Lower lobe of right lung (tissue), 2 donors: ENCODE results near the gene PTPRM. TPM values are rescaled to one million over a fixed set of nuclear protein-coding genes. Genes with fewer than 3 reads are reported as not detected.

Experiments
- ATAC-seq, 2 donors: fragments of 200-7000 bp; cut with Tn5 transposase; one replicate each; pipeline ENCODE4 v1.9.1; 2020 to 2022; ENCODE audit warnings: mild to moderate bottlenecking in 2 of 2, moderate library complexity in 2 of 2
- DNase-seq: peaks from one replicate; pipeline ENCODE4 v3.0.0-alpha.2; 2020
- H3K27ac ChIP-seq: fragments of 200-600 bp; one replicate; pipeline ENCODE4 v1.8.0; 2022
- H3K27me3 ChIP-seq: fragments of 200-600 bp; one replicate; pipeline ENCODE4 v1.8.0; 2022; ENCODE audit warnings: low read depth
- H3K36me3 ChIP-seq: fragments of 200-600 bp; one replicate; pipeline ENCODE4 v1.8.0; 2022; ENCODE audit warnings: mild to moderate bottlenecking
- H3K4me1 ChIP-seq: fragments of 200-600 bp; one replicate; pipeline ENCODE4 v1.8.0; 2022
- H3K4me3 ChIP-seq: fragments of 200-600 bp; one replicate; pipeline ENCODE4 v1.8.0; 2022; ENCODE audit warnings: mild to moderate bottlenecking
- H3K9me3 ChIP-seq: fragments of 200-600 bp; one replicate; pipeline ENCODE4 v1.8.0; 2022
- intact Hi-C: fragments of 100-400 bp; cut with DNase I; formaldehyde crosslinking; loops from one replicate; pipeline ENCODE4 v1.11.0; 2022
- total RNA-seq: library from RNA; stranded (reverse); fragmentation: NEBNext Ultra II Directional; extraction: Animal tissue kit (Norgen Biotek cat#: 25700); gene quantifications from one replicate; pipeline ENCODE4 v1.2.1, GENCODE V29; 2021
- TF ChIP-seq, protein P1 (sequence below): fragments of 200-600 bp; IDR thresholded peaks from one replicate; pipeline ENCODE4 v1.8.0; 2022; ENCODE audit warnings: antibody characterized with exemption, mild to moderate bottlenecking
- donor health status: DM: no; HTN: yes; CAD: no; lungs with severe emphysema.

The PTPRM gene
- total RNA-seq, 1 donor from 2014 or later: 85.2 TPM

DNA sequence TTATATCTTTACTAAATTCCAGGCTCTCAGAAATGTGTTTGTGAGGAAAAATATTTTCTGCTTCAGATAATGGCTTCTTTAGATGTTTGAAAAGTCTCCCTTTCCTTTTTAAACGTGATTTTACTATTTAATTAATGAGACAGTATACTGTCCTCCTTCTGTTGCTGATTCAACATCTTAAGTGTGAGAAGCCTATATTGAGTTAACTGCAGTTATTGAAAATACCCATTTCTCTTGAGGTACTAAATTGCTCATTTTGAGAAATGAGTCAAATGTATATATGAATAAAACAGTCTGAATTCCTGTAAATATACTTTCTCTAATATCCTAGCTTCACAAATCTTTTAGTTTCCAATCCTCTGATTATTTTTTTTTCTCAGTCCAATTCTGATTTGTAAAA is 470.2 kb downstream of the PTPRM start:
- intact Hi-C loops: no loop called here
- no peaks in the 10 kb centered on the region for H3K36me3 ChIP-seq
- TF ChIP-seq, protein P1, sequence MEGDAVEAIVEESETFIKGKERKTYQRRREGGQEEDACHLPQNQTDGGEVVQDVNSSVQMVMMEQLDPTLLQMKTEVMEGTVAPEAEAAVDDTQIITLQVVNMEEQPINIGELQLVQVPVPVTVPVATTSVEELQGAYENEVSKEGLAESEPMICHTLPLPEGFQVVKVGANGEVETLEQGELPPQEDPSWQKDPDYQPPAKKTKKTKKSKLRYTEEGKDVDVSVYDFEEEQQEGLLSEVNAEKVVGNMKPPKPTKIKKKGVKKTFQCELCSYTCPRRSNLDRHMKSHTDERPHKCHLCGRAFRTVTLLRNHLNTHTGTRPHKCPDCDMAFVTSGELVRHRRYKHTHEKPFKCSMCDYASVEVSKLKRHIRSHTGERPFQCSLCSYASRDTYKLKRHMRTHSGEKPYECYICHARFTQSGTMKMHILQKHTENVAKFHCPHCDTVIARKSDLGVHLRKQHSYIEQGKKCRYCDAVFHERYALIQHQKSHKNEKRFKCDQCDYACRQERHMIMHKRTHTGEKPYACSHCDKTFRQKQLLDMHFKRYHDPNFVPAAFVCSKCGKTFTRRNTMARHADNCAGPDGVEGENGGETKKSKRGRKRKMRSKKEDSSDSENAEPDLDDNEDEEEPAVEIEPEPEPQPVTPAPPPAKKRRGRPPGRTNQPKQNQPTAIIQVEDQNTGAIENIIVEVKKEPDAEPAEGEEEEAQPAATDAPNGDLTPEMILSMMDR: no peak
- no peaks in the 10 kb centered on the region for H3K4me1 ChIP-seq
- H3K27me3 ChIP-seq: no peaks in the 10 kb centered on the region
- H3K27ac ChIP-seq: no peak overlapping the region
- no peak for ATAC-seq
- no peak for DNase-seq
- H3K9me3 ChIP-seq: no peaks in the 10 kb centered on the region
- no peak overlapping the region for H3K4me3 ChIP-seq

DNA sequence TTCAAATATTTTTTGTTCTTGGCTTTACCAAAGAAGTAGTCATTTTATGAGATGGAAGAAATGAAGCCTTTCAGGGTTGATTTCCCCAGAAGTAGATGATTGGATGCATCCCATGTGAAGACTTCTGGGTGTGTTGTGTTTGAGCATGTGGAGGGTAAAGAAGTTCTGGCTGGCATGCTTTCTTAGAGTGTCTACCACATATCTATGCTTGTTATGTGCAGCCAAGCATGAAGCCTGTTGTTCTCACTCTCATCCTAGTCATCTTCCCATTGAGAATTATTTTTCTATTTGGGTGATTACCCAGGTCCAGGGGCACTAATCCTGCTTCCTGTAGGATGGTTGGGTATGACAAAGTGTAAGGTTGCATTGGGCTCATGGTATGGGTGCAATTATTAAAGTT is 472.9 kb downstream of the PTPRM start:
- TF ChIP-seq, protein P1: no peak
- intact Hi-C loops: no loop called here
- Histone ChIP-seq H3K27me3 (no peaks in the 10 kb centered on the region), H3K9me3 (no peaks in the 10 kb centered on the region), H3K27ac (no peak overlapping the region), H3K4me1 (no peaks in the 10 kb centered on the region), H3K4me3 (no peak overlapping the region), H3K36me3 (no peaks in the 10 kb centered on the region)
- DNase-seq (no peak), ATAC-seq (no peak)

DNA sequence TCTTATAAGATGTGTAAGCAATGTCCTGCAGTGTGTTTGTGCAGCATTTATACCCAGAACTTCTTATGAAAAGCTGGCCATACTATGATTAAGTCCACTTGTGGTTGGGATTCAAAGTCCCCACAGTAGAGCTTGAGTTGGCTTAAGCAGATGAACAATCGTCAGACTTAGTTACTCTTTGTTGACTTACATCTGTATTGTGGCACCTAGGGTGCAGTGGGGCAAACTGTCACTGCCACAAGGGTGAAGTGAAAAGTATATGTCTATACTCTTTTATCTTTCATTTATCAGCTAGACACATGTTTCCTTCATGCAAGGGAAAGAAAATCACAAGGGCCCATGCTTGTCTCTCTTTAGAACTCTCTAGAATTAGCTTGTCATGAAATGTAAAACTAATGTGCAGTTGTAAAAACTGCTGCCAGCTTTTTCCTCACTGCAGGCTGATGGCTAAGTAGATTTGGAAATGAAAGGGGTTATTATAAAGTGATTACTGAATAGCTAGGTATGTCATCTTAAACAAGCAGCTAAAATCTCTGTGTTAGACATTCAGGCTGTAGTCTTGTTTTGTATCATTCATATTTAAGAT is 474.5 kb downstream of the PTPRM start:
- no peak overlapping the region for H3K27ac ChIP-seq
- ATAC-seq (no peak), DNase-seq (no peak)
- no peaks in the 10 kb centered on the region for H3K4me1 ChIP-seq
- no peaks in the 10 kb centered on the region for H3K36me3 ChIP-seq
- no peak overlapping the region for H3K4me3 ChIP-seq
- no peaks in the 10 kb centered on the region for H3K27me3 ChIP-seq
- no peaks in the 10 kb centered on the region for H3K9me3 ChIP-seq
- intact Hi-C loops: no loop called here
- TF ChIP-seq, protein P1: no peak

DNA sequence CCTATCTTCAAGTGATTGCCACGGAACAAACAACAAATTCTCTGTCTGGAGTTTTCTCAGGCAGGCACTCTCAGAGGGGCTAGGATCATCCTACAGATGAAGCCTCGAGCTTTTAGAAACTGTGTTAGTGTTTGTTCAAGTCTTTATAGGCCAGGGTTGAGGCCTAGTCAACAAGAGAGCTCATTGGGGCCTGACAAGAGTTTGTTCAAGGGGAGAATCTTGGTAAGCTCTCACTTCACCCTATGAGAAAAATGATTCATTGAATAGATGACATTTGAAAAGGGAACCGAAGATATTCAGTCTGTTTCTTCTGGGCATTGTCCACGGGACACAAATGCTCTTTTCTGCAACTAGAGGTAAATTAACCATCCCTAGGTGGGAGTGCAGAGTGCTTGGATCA is 476.9 kb downstream of the PTPRM start:
- ATAC-seq (no peak), DNase-seq (no peak)
- no peak overlapping the region for H3K4me3 ChIP-seq
- no peaks in the 10 kb centered on the region for H3K36me3 ChIP-seq
- no peaks in the 10 kb centered on the region for H3K9me3 ChIP-seq
- TF ChIP-seq, protein P1: no peak
- H3K27ac ChIP-seq: no peak overlapping the region
- intact Hi-C loops: no loop called here
- no peaks in the 10 kb centered on the region for H3K27me3 ChIP-seq
- H3K4me1 ChIP-seq: no peaks in the 10 kb centered on the region

DNA sequence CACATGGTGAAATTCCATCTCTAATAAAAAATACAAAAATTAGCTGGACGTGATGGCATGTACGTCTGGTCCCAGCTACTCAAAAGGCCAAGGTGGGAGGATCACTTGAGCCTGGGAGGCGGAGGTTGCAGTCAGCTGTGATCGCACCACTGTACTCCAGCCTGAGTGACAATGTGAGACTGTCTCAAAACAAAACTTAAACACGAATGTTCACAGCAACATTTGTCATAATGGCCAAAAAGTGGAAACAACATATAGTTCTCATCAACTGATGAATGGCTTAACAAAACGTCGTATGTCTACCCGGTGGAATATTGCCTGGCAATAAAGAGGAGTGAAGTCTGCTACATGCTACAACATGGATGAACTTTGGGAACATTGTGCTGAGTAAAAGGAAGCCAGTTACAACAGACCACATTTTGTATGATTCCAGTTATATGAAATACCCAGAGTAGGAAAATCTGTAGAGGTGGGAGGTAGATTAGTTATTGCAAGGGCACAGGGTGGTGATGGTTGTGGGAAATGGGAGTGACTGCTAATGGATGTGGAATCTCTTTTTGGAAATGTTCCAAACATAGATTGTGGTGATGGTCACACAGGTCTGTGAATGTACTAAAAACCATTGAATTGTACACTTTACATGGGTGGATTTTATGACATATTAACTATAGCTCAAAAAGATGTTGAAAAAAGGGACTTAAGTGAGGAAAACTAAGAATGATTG is 478.2 kb downstream of the PTPRM start:
- Histone ChIP-seq H3K9me3 (no peaks in the 10 kb centered on the region), H3K27me3 (no peaks in the 10 kb centered on the region), H3K4me3 (no peak overlapping the region), H3K36me3 (no peaks in the 10 kb centered on the region), H3K27ac (no peak overlapping the region), H3K4me1 (no peaks in the 10 kb centered on the region)
- DNase-seq (no peak), ATAC-seq (no peak)
- TF ChIP-seq, protein P1: no peak
- intact Hi-C loops: no loop called here
